ENCODE results near the gene PNMA6F. TPM values are rescaled to one million over a fixed set of nuclear protein-coding genes. Genes with fewer than 3 reads are reported as not detected.
A peak's percentile ranks its signal among the peaks of the same experiment; 100 is the strongest.

The PNMA6F gene
- total and polyA plus RNA-seq, 8 donors: 0.12 TPM; not detected in 7

DNA sequence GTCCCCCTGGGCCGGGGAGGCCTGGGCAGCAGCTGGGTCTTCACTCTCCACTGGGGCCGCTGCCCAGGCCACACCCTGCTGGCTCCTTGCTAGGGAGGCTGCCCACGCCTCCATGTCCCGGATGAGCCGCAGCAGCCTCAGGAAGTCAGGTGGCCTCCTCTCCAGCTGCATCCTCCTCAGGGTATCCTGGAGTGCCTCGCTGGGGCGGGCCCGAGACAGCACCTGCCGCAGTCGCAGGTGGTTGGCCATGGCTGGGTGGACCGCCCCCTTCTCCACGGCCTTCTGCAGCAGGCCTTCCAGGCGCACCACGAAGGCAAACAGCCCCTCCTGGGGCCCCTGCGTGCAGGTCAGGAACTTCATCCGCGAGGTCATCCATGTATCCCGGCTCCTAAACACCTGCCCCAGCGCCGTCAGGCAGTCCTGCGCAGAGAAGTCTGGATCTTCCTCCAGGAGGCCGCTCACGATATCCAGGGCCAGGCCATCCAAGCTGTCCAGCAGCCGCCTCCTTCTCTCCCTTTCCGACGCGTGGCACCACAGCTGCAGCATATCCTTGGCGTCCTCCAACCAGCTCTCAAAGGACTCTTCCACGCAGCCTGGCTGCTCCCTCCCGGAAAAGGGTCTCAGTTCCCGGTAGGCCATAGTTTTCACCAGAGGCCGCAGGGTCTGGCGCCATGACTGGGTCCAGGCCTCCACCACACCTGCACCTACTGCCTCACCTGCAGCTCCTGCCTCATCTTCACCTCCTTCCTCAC, 2.1 kb downstream of the PNMA6F start:
- TF ChIP-seq, protein P1, sequence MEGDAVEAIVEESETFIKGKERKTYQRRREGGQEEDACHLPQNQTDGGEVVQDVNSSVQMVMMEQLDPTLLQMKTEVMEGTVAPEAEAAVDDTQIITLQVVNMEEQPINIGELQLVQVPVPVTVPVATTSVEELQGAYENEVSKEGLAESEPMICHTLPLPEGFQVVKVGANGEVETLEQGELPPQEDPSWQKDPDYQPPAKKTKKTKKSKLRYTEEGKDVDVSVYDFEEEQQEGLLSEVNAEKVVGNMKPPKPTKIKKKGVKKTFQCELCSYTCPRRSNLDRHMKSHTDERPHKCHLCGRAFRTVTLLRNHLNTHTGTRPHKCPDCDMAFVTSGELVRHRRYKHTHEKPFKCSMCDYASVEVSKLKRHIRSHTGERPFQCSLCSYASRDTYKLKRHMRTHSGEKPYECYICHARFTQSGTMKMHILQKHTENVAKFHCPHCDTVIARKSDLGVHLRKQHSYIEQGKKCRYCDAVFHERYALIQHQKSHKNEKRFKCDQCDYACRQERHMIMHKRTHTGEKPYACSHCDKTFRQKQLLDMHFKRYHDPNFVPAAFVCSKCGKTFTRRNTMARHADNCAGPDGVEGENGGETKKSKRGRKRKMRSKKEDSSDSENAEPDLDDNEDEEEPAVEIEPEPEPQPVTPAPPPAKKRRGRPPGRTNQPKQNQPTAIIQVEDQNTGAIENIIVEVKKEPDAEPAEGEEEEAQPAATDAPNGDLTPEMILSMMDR (IDR thresholded peaks at IDR 0.05): no peak
- Histone ChIP-seq H3K4me3 (no peak overlapping the region), H3K4me1 (no peaks in the 10 kb centered on the region), H3K36me3 (no peaks in the 10 kb centered on the region), H3K9me3 (no peaks in the 10 kb centered on the region), H3K27ac (no peak overlapping the region), H3K27me3 (no peaks in the 10 kb centered on the region)
- DNase-seq: peak in 1 of 6 donors; percentile 48
- no peak for ATAC-seq
- WGBS, 2 donors: 82 to 85% methylated on average over 32 to 33 of the region's 33 CpGs
- intact Hi-C loops (cut with DNase I): no loop called here
- FAIRE-seq: no peak

DNA sequence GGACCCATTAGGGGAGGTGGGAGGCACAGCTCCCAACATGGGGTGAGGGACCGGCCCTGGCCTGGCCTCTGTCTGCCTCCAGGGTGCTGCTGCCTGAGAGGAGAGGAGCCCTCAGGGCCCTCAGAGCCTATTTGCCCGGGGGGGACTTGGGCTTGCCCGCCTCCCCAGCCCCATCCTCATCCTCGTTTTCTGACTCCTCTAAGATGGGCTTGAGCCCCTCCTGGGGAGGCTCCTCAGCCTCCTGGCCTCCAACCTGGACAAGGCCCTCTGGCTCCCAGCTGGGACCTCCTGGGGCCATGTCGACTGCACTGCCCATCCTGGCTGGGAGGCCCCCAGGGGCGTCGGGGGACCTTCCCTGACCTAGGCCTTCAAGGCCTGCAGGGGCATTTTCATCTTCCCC, 2.8 kb downstream of the PNMA6F start:
- intact Hi-C loops (cut with DNase I): no loop called here
- FAIRE-seq: no peak
- H3K4me3 ChIP-seq: no peak overlapping the region

DNA sequence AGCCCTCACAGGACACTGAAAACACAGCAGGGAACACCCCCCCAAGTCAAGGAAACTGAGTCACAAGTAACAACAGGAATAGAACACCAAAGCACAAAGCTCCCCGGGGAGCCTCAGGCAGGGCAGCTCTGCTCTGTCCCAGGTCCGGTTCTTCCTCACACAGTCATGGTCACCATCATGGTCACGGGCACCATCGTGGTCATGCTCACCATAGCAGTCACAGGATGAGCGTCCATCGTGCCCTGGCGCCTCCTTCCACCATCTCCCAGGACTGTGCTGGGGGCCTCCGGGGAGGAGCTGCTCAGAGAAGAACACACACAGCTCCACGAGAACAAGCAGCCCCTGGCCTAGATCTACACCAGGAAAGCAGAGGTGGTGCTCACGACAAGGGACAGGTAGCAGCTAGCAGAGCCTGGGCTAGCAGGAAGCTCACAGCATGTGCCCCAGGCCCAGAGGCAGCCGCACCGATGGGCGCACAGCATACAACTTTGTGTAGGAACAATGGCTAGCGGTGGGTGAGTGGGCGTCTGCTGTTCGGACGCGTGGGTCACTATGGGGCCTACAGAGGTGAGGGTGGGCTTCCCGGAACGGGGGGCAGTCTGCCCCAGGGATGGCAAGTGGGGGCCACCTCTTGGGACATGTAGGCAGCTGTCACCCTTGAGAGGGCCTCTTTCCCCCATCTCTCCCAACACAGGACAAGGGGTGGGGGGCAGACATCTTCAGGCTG, 3.4 kb downstream of the PNMA6F start:
- no peak for ATAC-seq
- no peaks in the 10 kb centered on the region for H3K36me3 ChIP-seq
- H3K27ac ChIP-seq: no peak overlapping the region
- WGBS, 2 donors: 83% methylated on average over 20 of the region's 20 CpGs
- FAIRE-seq: no peak
- intact Hi-C loops (cut with DNase I): no loop called here
- no peaks in the 10 kb centered on the region for H3K27me3 ChIP-seq
- TF ChIP-seq, protein P1 (IDR thresholded peaks at IDR 0.05): no peak
- peak in 1 of 6 donors; percentile 47 for DNase-seq
- H3K4me1 ChIP-seq: no peaks in the 10 kb centered on the region
- no peak overlapping the region for H3K4me3 ChIP-seq
- no peaks in the 10 kb centered on the region for H3K9me3 ChIP-seq

More for the DNA sequence above, 2.8 kb downstream of the PNMA6F start:
- no peaks in the 10 kb centered on the region for H3K36me3 ChIP-seq
- no peaks in the 10 kb centered on the region for H3K9me3 ChIP-seq
- ATAC-seq: no peak
- no peaks in the 10 kb centered on the region for H3K4me1 ChIP-seq
- DNase-seq: peak in 1 of 6 donors; percentile 68
- TF ChIP-seq, protein P1 (IDR thresholded peaks at IDR 0.05): no peak
- H3K27me3 ChIP-seq: no peaks in the 10 kb centered on the region
- 65 to 71% methylated on average over 7 of the region's 7 CpGs for WGBS, 2 donors
- no peak overlapping the region for H3K27ac ChIP-seq

DNA sequence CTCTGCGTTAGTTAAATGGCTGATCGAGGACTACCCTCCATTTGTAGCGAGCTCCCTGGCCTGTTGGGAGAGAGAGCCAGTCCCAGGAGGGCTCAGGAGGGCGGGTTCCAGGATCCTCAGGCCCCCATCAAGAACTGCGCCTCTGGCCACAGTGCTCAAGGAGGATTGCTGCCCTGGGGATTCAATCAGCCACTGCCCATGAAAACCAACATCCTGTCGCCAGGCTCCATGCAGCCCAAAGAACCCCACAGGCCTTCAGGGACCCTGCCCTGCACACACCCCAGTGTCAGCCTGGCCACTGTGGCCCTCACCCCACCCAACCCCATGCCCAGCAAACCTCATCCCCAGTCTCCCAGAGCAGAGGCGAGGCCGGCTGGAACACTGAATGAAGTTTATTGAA, 4.3 kb downstream of the PNMA6F start:
- Histone ChIP-seq H3K36me3 (no peaks in the 10 kb centered on the region), H3K9me3 (no peaks in the 10 kb centered on the region), H3K27me3 (no peaks in the 10 kb centered on the region), H3K4me1 (no peaks in the 10 kb centered on the region), H3K4me3 (no peak overlapping the region), H3K27ac (no peak overlapping the region)
- intact Hi-C loops (cut with DNase I): no loop called here
- TF ChIP-seq, protein P1 (IDR thresholded peaks at IDR 0.05): no peak
- DNase-seq (no peak), ATAC-seq (no peak), FAIRE-seq (no peak)
- WGBS, 2 donors: 76 to 82% methylated on average over 8 of the region's 8 CpGs

DNA sequence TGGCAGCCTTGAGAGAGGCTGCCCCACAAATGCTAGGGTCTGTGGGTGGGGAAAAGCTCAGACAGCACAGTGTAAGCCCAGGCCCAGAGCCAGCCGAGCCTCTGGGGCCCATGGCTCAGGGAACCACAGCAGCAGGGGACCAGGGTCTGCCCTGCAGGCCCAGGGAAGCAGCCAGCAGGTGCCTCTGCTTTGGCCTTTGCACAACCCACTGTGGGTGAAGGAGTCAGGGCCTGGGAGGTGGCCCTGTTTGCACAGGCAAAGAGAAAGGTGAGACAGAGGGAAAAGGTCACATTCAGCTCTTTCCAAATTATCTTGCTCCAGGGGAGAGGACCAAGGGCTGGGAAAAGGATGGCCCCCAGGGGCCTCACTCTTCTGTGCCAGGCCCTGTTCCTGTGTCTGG, 8.7 kb downstream of the PNMA6F start:
- no peak overlapping the region for H3K4me3 ChIP-seq
- TF ChIP-seq, protein P1 (IDR thresholded peaks at IDR 0.05): no peak
- no peak for DNase-seq
- H3K36me3 ChIP-seq: no peaks in the 10 kb centered on the region
- H3K4me1 ChIP-seq: no peaks in the 10 kb centered on the region
- no peaks in the 10 kb centered on the region for H3K9me3 ChIP-seq
- no peaks in the 10 kb centered on the region for H3K27me3 ChIP-seq
- FAIRE-seq: no peak
- 55 to 79% methylated on average over 1 of the region's 1 CpG for WGBS, 2 donors
- no peak for ATAC-seq
- H3K27ac ChIP-seq: no peak overlapping the region
- intact Hi-C loops (cut with DNase I): no loop called here

All from pancreas (tissue), 10 donors.